Airway epithelial cell (primary cell): ENCODE measurements around the gene CCDC184. TPM values are rescaled to one million over a fixed set of nuclear protein-coding genes. Genes with fewer than 3 reads are reported as not detected.

ENCODE experiments used
- total RNA-seq: library from RNA; depleted of rRNA; stranded (reverse); fragments of >200 nt; gene quantifications from 2 replicates; pipeline ENCODE4 v1.2.3, GENCODE V29; 2015

CCDC184 gene
- total RNA-seq = 0.05 TPM in 1 of 2 replicates, not detected in the other

DNA sequence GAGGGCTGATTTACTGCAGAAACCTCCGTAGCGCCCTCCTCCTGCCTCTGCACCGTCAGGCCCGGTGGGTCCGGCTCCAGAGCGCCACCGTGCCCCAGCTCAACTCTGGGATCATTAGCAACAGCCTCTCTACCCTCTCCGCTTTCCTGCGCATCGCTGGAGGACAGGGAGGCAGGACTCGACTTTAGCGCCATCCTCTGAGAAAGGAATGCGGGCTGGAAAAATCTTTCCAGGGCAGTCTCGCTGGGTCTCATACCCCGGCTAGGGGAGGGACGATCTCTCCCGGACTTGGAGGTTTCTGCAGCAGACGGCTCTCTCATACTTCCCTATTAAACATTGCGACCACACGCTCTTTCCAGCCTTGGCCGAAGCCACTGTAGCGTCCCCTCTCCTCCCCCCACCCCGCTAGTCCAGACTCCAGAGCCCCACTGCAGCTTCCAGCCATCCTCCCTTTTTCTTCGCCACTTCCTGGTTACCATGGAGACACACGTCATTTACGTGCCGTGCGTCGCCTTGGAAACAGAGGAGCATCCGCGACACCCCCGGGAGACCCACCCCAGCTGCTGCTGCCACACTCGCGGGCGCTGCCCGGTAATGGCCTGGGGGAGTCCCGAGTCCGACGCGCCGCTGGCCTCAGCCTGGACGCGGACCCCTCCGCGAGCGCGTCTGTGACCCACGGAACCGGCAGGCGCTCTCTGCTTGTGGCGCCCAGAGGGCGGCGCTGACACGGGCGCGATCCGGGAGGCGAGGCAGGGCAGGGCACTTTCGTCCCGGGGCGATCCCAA, at the start of gene CCDC184:
TSS of gene CCDC184 (plus strand) at position 554 of the 785 bp plus-strand sequence. CDS start 479 bp downstream, outside the sequence.

DNA sequence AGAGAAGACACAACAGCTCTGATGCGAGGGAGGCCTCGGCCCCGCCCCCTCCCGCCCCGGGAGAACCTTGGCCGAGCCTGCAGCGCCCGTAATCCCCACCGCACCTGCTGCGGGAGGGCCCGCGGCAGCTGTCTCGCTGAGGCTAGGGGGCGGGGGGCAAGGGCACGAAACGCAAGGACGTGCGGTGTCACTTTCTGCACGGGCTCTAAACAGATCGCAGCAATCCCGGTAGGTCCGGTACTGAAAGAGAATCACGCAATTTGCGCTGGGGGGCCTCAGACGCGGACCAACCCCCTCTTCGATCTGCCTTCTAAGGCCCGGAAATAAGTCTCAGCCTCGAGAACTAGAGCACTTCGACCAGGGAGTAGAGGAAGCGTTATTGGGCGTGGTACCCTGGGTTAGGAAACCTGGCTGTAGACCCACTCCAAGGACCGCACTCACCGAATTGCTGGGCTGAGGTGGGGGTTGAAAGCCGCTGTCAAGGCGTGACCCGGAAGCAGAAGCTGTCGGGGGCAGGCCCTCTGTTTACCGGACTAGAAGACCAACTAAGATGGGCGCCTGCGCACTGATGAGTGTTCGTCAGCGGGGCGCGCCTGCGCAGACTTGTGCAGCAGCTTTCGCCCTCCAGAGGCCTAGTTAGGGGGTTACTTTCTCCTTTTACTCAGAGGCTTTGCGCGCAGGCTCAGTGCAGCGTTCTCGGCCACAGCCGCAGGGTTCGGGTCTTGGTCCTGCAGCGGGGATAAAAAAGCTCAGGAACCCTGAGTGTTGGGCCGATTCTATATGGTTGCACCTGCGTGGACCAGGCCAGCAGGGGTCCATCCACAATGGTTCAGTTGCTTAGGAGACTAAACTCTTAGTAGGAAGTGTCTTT, 26.2 kb upstream of the CCDC184 start, which contains the start of gene ASB8:
TSS of gene ASB8 (minus strand) at position 498 of the 871 bp plus-strand sequence. CDS start 4,019 bp downstream, outside the sequence.

DNA sequence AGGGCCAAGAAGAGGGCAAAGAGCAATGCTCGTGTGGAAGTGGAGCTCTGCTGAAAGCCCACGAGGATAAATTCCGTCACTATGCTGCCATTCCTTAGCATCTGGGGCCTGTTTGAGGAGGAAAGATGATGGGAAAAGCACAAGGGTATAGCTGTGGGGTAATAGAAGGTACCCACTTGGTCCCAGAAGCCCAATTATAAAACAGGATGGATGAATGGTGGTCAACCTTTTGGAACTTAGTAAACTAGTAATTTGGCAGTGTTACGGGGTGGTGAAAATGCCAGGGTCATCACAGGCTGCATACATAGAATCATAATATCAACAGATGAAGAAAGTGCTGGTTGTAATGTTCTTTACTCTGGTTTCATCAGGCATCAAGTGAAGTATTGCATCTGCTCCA, 19.7 kb downstream of the CCDC184 start, which contains the start of gene OR10AD1:
TSS of gene OR10AD1 (minus strand) at position 101 of the 400 bp plus-strand sequence. CDS start at position 101, 0 bp downstream.

Other genes with a start within 250 kb of the CCDC184 start
- gene TMEM106C, start 220.0 kb upstream of the CCDC184 start, total RNA-seq = 66.2 and 66.4 TPM in 2 replicates
- 0.07 and 0.14 TPM in 2 replicates for gene COL2A1, start 179.2 kb upstream of the CCDC184 start, total RNA-seq
- gene SENP1, start 77.6 kb upstream of the CCDC184 start, total RNA-seq = 9.2 and 14.0 TPM in 2 replicates
- 50.2 and 52.4 TPM in 2 replicates for gene PFKM, start 64.3 kb upstream of the CCDC184 start, total RNA-seq
- 14.1 and 22.6 TPM in 2 replicates for gene ASB8, start 26.1 kb upstream of the CCDC184 start, total RNA-seq
- not detected in 2 replicates for gene OR10AD1, start 19.6 kb downstream of the CCDC184 start, total RNA-seq
- 2.0 and 5.6 TPM in 2 replicates for gene ZNF641, start 167.3 kb downstream of the CCDC184 start, total RNA-seq